GM21528 (cell line): ENCODE results near the gene DUOXA1.
"Not testable (repeated sequence)": the region's sequence is repeated elsewhere in the genome, so short reads cannot be mapped to it uniquely, and the experiment has no call there.

Source experiments
- ATAC-seq: cut with Tn5 transposase; IDR thresholded peaks from one replicate; pipeline ENCODE4 v1.9.1; 2021; ENCODE audit warnings: mild to moderate bottlenecking, moderate library complexity; ENCODE audit not compliant: unreplicated experiment, low FRiP score

The DUOXA1 gene

GRCh38 chr15:45093622-45094357, 35.9 kb downstream of the DUOXA1 start:
- no peak for ATAC-seq

- no peak for ATAC-seq
Measured at GRCh38 chr15:45093013-45093412, 36.7 kb downstream of the DUOXA1 start.

- ATAC-seq: no peak
Measured at GRCh38 chr15:45091576-45091975, 38.1 kb downstream of the DUOXA1 start.

- ATAC-seq: no peak
Measured at GRCh38 chr15:45091161-45091560, 38.5 kb downstream of the DUOXA1 start.

GRCh38 chr15:45089712-45090373, 39.8 kb downstream of the DUOXA1 start:
- ATAC-seq: no peak

- ATAC-seq: no peak
Measured at GRCh38 chr15:45088801-45089711, 40.6 kb downstream of the DUOXA1 start.

- ATAC-seq: no peak
Measured at GRCh38 chr15:45087513-45087912, 42.2 kb downstream of the DUOXA1 start.

GRCh38 chr15:45084163-45084562, 45.5 kb downstream of the DUOXA1 start:
- ATAC-seq: no peak

- ATAC-seq: no peak
Measured at GRCh38 chr15:45083223-45083622, 46.5 kb downstream of the DUOXA1 start.

- not testable (repeated sequence) for ATAC-seq
Measured at GRCh38 chr15:45082412-45082811, 47.3 kb downstream of the DUOXA1 start.

GRCh38 chr15:45080593-45080992, 49.1 kb downstream of the DUOXA1 start:
- ATAC-seq: not testable (repeated sequence)

GRCh38 chr15:45079628-45080246, 49.9 kb downstream of the DUOXA1 start:
- ATAC-seq: not testable (repeated sequence)

- not testable (repeated sequence) for ATAC-seq
Measured at GRCh38 chr15:45079201-45079600, 50.5 kb downstream of the DUOXA1 start.

- ATAC-seq: not testable (repeated sequence)
Measured at GRCh38 chr15:45077391-45077790, 52.3 kb downstream of the DUOXA1 start.

GRCh38 chr15:45075440-45076320, 54.0 kb downstream of the DUOXA1 start:
- ATAC-seq: not testable (repeated sequence)

- not testable (repeated sequence) for ATAC-seq
Measured at GRCh38 chr15:45073602-45074001, 56.1 kb downstream of the DUOXA1 start.

GRCh38 chr15:45069942-45070360, 59.7 kb downstream of the DUOXA1 start:
- ATAC-seq: not testable (repeated sequence)
